Activated CD4-positive, alpha-beta T cell treated with anti-CD3 and anti-CD28 coated beads, Interleukin-2, amount 10 ng/mL, durations not matched to agents 7 days and 5 days (primary cell): Measurements from ENCODE around the gene RGMA. TPM values are rescaled to one million over a fixed set of nuclear protein-coding genes. Genes with fewer than 3 reads are reported as not detected.

Experiments used
- CTCF ChIA-PET: fragments of 350-600 bp; sonication (Branson Sonifier 250); formaldehyde crosslinking; loops from one replicate; lab custom pipeline; 2021; ENCODE audit warnings: antibody characterized with exemption; lab: Charles Lee
- POLR2A ChIA-PET: fragments of 350-600 bp; sonication (Branson Sonifier 250); formaldehyde crosslinking; loops from one replicate; lab custom pipeline; 2021; ENCODE audit warnings: antibody characterized with exemption; lab: Charles Lee
- DNase-seq: peaks from one replicate; pipeline ENCODE4 v3.0.0-alpha.2; 2020
- H3K27ac Mint-ChIP-seq: one replicate; pipeline ENCODE4 v1.8.0; 2021; ENCODE audit warnings: mild to moderate bottlenecking, moderate library complexity, mixed read lengths
- H3K27me3 Mint-ChIP-seq: one replicate; pipeline ENCODE4 v1.8.0; 2021; ENCODE audit warnings: mixed read lengths
- H3K36me3 Mint-ChIP-seq: one replicate; pipeline ENCODE4 v1.8.0; 2021; ENCODE audit warnings: low read depth, mixed read lengths
- H3K4me1 Mint-ChIP-seq: one replicate; pipeline ENCODE4 v1.8.0; 2021; ENCODE audit warnings: mixed read lengths
- H3K4me3 Mint-ChIP-seq: one replicate; pipeline ENCODE4 v1.8.0; 2021; ENCODE audit warnings: mild to moderate bottlenecking, moderate library complexity, mixed read lengths
- H3K9me3 Mint-ChIP-seq: one replicate; pipeline ENCODE4 v1.8.0; 2021; ENCODE audit warnings: mixed read lengths
- total RNA-seq, 2 experiments: library from RNA; stranded (reverse); gene quantifications; one replicate each; pipeline ENCODE4 v1.2.3, GENCODE V29; 2021

RGMA gene
- under 1 TPM; 0.15 to 0.25 TPM for total RNA-seq

DNA sequence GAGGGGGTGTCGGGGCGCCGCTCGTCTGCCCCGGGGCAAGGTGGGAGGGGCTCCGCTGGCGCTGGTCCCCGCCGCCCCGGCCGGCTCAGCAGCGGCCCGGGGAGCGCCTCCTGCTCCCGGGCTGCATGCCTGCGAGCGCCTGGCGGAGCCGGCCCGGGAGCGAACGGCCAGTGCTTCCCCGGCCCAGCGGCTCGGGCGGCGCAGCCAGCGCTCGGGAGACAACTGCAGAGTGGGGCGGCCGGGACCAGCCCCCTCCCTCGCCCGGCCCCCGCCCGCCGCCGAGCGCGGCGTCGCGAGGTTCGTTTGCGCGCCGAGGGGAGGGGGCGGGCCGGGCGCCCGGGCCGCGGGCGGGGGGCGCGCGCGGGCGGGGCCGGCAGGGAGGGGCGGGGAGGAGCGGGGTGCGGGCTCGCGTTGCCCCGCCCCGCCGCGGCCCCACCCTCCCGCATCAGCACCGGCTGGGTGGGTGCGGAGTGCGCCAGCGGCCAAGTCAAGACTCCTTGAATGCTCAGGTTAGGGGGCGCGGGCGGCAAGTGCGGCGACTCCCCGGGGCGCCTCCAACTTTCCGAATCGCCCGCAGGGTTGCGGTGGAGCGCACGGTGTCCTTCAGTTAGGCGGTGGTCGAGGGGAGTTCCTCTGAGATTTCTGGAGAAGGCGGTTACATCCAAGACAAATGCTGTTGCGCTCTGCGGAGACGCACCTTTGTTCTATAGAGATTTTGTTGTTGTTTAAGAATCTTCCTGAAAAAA lies at the start of gene RGMA:
TSS of gene RGMA (minus strand) at position 231 of the 746 bp plus-strand sequence. CDS start 279 bp downstream, outside the sequence.
- Mint-ChIP-seq H3K27me3 (peaks cover 62% of the 10 kb centered on the region), H3K27ac (no peak within 1 kb of the TSS), H3K4me1 (peaks cover 10% of the 10 kb centered on the region), H3K4me3 (peak within 1 kb of the TSS; percentile 71), H3K36me3 (peaks cover 2% of the 10 kb centered on the region), H3K9me3 (no peaks in the 10 kb centered on the region)
- ChIA-PET POLR2A (no interaction called here), CTCF (interaction anchor here (1.4 to 1.6 kb wide), 2 partner anchors 29 to 53 kb away, joined by 3 to 4 read pairs; no protein-coding TSS in a partner anchor)
- no peak for DNase-seq

GRCh38 chr15:93136606-93137005 lies 47.6 kb upstream of the RGMA start:
- peaks cover 4% of the 10 kb centered on the region for H3K27me3 Mint-ChIP-seq
- H3K4me1 Mint-ChIP-seq = peaks cover 13% of the 10 kb centered on the region
- H3K36me3 Mint-ChIP-seq = no peaks in the 10 kb centered on the region
- H3K4me3 Mint-ChIP-seq = no peak overlapping the region
- no peak for DNase-seq
- ChIA-PET POLR2A (no interaction called here), CTCF (interaction anchor here (0.5 to 1.2 kb wide), 2 partner anchors 19 to 21 kb away, joined by 3 read pairs; no protein-coding TSS in a partner anchor)
- H3K27ac Mint-ChIP-seq = no peak overlapping the region
- H3K9me3 Mint-ChIP-seq = no peaks in the 10 kb centered on the region

GRCh38 chr15:93135997-93136397 lies 47.0 kb upstream of the RGMA start:
- Mint-ChIP-seq H3K27ac (no peak overlapping the region), H3K4me3 (no peak overlapping the region), H3K4me1 (peaks cover 9% of the 10 kb centered on the region), H3K27me3 (peaks cover 4% of the 10 kb centered on the region), H3K9me3 (no peaks in the 10 kb centered on the region), H3K36me3 (no peaks in the 10 kb centered on the region)
- DNase-seq = no peak
- POLR2A ChIA-PET = no interaction called here
- CTCF ChIA-PET = no interaction called here

DNA sequence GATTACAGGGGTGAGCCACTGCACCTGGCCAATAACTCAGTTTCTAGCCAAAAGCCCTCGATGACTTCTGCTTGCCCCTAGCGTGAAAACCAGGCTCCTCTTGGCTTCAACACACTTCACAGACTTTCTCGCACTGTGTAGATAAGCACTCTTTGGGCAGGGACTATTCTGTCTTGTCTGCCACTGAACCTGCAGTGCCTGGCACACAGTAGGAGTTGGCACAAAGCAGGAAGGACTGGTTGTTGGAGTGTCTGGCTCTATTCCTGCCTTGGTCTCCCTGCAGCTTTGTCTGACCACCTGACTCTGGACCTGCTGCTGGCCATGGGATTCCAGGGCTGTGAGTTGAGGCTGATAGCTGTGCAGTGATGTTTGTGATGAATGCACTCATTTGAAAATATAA lies 46.4 kb upstream of the RGMA start:
- Mint-ChIP-seq H3K9me3 (no peaks in the 10 kb centered on the region), H3K36me3 (no peaks in the 10 kb centered on the region), H3K27ac (no peak overlapping the region), H3K4me3 (no peak overlapping the region), H3K27me3 (peaks cover 4% of the 10 kb centered on the region), H3K4me1 (peaks cover 3% of the 10 kb centered on the region)
- DNase-seq = no peak
- POLR2A ChIA-PET = no interaction called here
- CTCF ChIA-PET = no interaction called here

- no peaks in the 10 kb centered on the region for H3K9me3 Mint-ChIP-seq
- peaks cover 4% of the 10 kb centered on the region for H3K27me3 Mint-ChIP-seq
- H3K27ac Mint-ChIP-seq = no peak overlapping the region
- ChIA-PET POLR2A (no interaction called here), CTCF (no interaction called here)
- H3K4me3 Mint-ChIP-seq = no peak overlapping the region
- no peaks in the 10 kb centered on the region for H3K4me1 Mint-ChIP-seq
- no peak for DNase-seq
- H3K36me3 Mint-ChIP-seq = no peaks in the 10 kb centered on the region
These were observed 42.6 kb upstream of the RGMA start for GRCh38 chr15:93131485-93132095.

DNA sequence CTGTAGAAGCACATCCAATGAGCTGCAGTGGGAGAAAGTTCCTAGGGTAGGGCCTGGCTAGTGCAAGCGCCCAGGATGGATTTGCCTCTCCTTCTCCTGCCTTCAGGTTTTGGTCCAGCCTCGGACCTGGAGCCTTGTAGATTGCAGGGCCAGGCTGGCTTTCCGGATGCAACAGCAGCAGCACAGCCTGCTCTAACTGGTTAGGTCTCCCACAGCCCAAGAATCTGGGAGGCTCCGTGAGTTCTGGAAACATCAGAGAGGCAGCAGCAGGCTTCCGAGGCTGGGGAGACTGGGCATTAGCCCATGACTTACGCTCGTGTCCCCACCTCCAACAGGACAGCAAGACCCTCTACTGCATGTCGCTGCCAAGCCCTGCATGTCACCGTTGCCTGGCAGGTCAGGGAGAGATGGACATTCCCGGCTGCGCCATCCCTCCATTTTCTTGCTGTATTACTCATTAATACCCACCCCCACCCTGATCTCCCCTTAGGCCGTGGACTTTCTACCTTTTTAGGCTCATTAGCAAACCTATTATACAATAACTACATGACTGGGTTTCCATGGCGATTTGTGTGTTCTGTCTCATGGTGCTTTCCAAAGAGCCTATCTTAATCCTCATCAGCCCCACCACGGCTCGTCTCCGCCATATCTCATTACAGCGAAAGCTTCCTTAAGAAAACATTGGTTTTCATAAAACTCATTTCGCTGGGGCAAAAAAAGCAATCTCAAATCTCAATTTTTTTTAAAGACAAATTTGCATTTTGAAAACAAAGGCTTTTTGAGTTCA lies 40.9 kb upstream of the RGMA start:
- peaks cover 3% of the 10 kb centered on the region for H3K27me3 Mint-ChIP-seq
- ChIA-PET POLR2A (no interaction called here), CTCF (no interaction called here)
- no peaks in the 10 kb centered on the region for H3K9me3 Mint-ChIP-seq
- no peaks in the 10 kb centered on the region for H3K4me1 Mint-ChIP-seq
- no peak overlapping the region for H3K4me3 Mint-ChIP-seq
- DNase-seq = no peak
- H3K36me3 Mint-ChIP-seq = no peaks in the 10 kb centered on the region
- H3K27ac Mint-ChIP-seq = no peak overlapping the region

DNA sequence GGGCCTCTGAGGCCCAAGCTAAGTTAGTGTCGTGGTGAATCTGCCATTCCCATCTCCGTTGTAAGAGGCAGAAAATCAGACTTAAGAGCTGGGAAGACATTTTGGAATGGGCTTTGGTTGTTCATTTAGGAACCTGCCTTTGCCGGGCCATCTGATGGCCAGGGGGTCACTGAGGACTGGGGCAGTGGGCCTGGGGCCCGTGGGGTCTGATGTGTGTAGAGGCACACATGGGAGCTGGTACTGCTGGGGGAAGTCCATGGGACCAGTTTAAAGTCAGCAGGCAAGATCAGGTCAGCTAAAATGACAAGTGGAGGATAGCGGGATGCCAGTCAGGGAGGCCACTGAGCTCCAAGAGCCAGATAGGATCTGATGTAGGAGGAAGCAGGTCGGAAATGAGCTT lies 38.3 kb upstream of the RGMA start:
- ChIA-PET POLR2A (no interaction called here), CTCF (no interaction called here)
- no peaks in the 10 kb centered on the region for H3K27me3 Mint-ChIP-seq
- no peaks in the 10 kb centered on the region for H3K36me3 Mint-ChIP-seq
- no peak overlapping the region for H3K27ac Mint-ChIP-seq
- H3K9me3 Mint-ChIP-seq = no peaks in the 10 kb centered on the region
- no peak overlapping the region for H3K4me3 Mint-ChIP-seq
- no peak for DNase-seq
- H3K4me1 Mint-ChIP-seq = no peaks in the 10 kb centered on the region

GRCh38 chr15:93126599-93126998 lies 37.6 kb upstream of the RGMA start:
- CTCF ChIA-PET = no interaction called here
- Mint-ChIP-seq H3K9me3 (no peaks in the 10 kb centered on the region), H3K36me3 (no peaks in the 10 kb centered on the region), H3K27me3 (no peaks in the 10 kb centered on the region), H3K27ac (no peak overlapping the region), H3K4me3 (no peak overlapping the region), H3K4me1 (no peaks in the 10 kb centered on the region)
- POLR2A ChIA-PET = no interaction called here
- DNase-seq = no peak

GRCh38 chr15:93126148-93126547 lies 37.1 kb upstream of the RGMA start:
- H3K27ac Mint-ChIP-seq = no peak overlapping the region
- POLR2A ChIA-PET = no interaction called here

DNA sequence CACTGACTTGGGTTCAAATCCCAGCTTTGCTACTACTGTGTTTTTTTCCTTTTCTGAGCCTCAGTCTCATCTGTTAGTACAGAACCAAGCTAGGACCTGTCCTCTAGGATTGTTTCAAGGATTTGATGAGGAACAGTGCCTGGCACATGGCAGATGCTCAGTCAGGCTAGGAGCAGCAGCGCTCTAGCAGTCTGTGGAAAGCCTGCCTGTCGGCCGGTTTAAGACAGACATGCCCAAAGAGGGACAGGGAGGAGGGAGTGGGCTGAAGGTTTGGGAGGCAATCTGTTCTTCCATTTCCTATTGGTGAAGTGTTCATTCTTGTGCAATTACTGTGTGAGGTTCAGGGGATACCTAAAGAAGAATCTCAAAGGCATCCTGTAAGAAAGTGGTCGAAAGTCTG lies 35.1 kb upstream of the RGMA start:
- Mint-ChIP-seq H3K4me1 (peaks cover 3% of the 10 kb centered on the region), H3K36me3 (no peaks in the 10 kb centered on the region), H3K4me3 (no peak overlapping the region), H3K27me3 (no peaks in the 10 kb centered on the region), H3K9me3 (no peaks in the 10 kb centered on the region), H3K27ac (no peak overlapping the region)
- CTCF ChIA-PET = no interaction called here
- no peak for DNase-seq
- POLR2A ChIA-PET = no interaction called here

More at GRCh38 chr15:93126148-93126547, 37.1 kb upstream of the RGMA start:
- no peaks in the 10 kb centered on the region for H3K36me3 Mint-ChIP-seq
- no peaks in the 10 kb centered on the region for H3K9me3 Mint-ChIP-seq
- H3K4me1 Mint-ChIP-seq = no peaks in the 10 kb centered on the region
- H3K4me3 Mint-ChIP-seq = no peak overlapping the region
- CTCF ChIA-PET = no interaction called here
- H3K27me3 Mint-ChIP-seq = no peaks in the 10 kb centered on the region
- DNase-seq = no peak

- no peak overlapping the region for H3K27ac Mint-ChIP-seq
- H3K36me3 Mint-ChIP-seq = no peaks in the 10 kb centered on the region
- peaks cover under 1% of the 10 kb centered on the region for H3K27me3 Mint-ChIP-seq
- H3K4me1 Mint-ChIP-seq = peaks cover 7% of the 10 kb centered on the region
- no peaks in the 10 kb centered on the region for H3K9me3 Mint-ChIP-seq
- DNase-seq = no peak
- CTCF ChIA-PET = no interaction called here
- POLR2A ChIA-PET = no interaction called here
- no peak overlapping the region for H3K4me3 Mint-ChIP-seq
These were observed 33.2 kb upstream of the RGMA start for GRCh38 chr15:93121973-93122910.

- DNase-seq = no peak
- H3K36me3 Mint-ChIP-seq = no peaks in the 10 kb centered on the region
- no peaks in the 10 kb centered on the region for H3K9me3 Mint-ChIP-seq
- ChIA-PET POLR2A (no interaction called here), CTCF (no interaction called here)
- no peak overlapping the region for H3K27ac Mint-ChIP-seq
- peaks cover 7% of the 10 kb centered on the region for H3K4me1 Mint-ChIP-seq
- H3K4me3 Mint-ChIP-seq = no peak overlapping the region
- peaks cover 3% of the 10 kb centered on the region for H3K27me3 Mint-ChIP-seq
These were observed 32.1 kb upstream of the RGMA start for GRCh38 chr15:93121107-93121506.
